Measurements from ENCODE around the gene RAD51B. TPM values are rescaled to one million over a fixed set of nuclear protein-coding genes. Genes with fewer than 3 reads are reported as not detected.

The RAD51B gene
- total RNA-seq, 1 donor from 2014 or later = 3.3 TPM

GRCh38 chr14:68573126-68573525 is 753.5 kb downstream of the RAD51B start:
- ATAC-seq = no peak
- no peak for DNase-seq (ENCODE audit: low spot score)

- ATAC-seq (no peak), DNase-seq (ENCODE audit: low spot score) (no peak)
Measured at GRCh38 chr14:68573722-68574121, 754.1 kb downstream of the RAD51B start.

GRCh38 chr14:68574461-68574860 is 754.9 kb downstream of the RAD51B start:
- ATAC-seq = no peak
- DNase-seq (ENCODE audit: low spot score) = no peak

GRCh38 chr14:68574906-68575305 is 755.3 kb downstream of the RAD51B start:
- ATAC-seq = no peak

GRCh38 chr14:68575426-68575825 is 755.8 kb downstream of the RAD51B start:
- ATAC-seq (no peak), DNase-seq (ENCODE audit: low spot score) (no peak)

More at GRCh38 chr14:68574906-68575305, 755.3 kb downstream of the RAD51B start:
- DNase-seq (ENCODE audit: low spot score) = no peak

- ATAC-seq (no peak), DNase-seq (ENCODE audit: low spot score) (no peak)
Measured at GRCh38 chr14:68576031-68576430, 756.5 kb downstream of the RAD51B start.

GRCh38 chr14:68576496-68577244 is 757.1 kb downstream of the RAD51B start:
- DNase-seq (ENCODE audit: low spot score) (no peak), ATAC-seq (no peak)

GRCh38 chr14:68577802-68578541 is 758.4 kb downstream of the RAD51B start:
- DNase-seq (ENCODE audit: low spot score) (peak; percentile 72), ATAC-seq (peak; percentile 74)

- ATAC-seq (no peak), DNase-seq (ENCODE audit: low spot score) (no peak)
Measured at GRCh38 chr14:68578597-68578996, 759.0 kb downstream of the RAD51B start.

GRCh38 chr14:68580096-68580645 is 760.6 kb downstream of the RAD51B start:
- DNase-seq (ENCODE audit: low spot score) (no peak), ATAC-seq (no peak)

- ATAC-seq (no peak), DNase-seq (ENCODE audit: low spot score) (no peak)
Measured at GRCh38 chr14:68580671-68581070, 761.1 kb downstream of the RAD51B start.

GRCh38 chr14:68583548-68584280 is 764.1 kb downstream of the RAD51B start:
- DNase-seq (ENCODE audit: low spot score) = no peak

GRCh38 chr14:68584786-68585185 is 765.2 kb downstream of the RAD51B start:
- ATAC-seq (no peak), DNase-seq (ENCODE audit: low spot score) (no peak)

More at GRCh38 chr14:68583548-68584280, 764.1 kb downstream of the RAD51B start:
- ATAC-seq = peak; percentile 9

- no peak for DNase-seq (ENCODE audit: low spot score)
- ATAC-seq = no peak
Measured at GRCh38 chr14:68585690-68586089, 766.1 kb downstream of the RAD51B start.

- peak; percentile 11 for ATAC-seq
- DNase-seq (ENCODE audit: low spot score) = no peak
Measured at GRCh38 chr14:68586896-68587751, 767.5 kb downstream of the RAD51B start.

- no peak for DNase-seq (ENCODE audit: low spot score)
- ATAC-seq = no peak
Measured at GRCh38 chr14:68587931-68588330, 768.4 kb downstream of the RAD51B start.

GRCh38 chr14:68589447-68590200 is 770.0 kb downstream of the RAD51B start:
- DNase-seq (ENCODE audit: low spot score) (no peak), ATAC-seq (no peak)

- no peak for ATAC-seq
- DNase-seq (ENCODE audit: low spot score) = no peak
Measured at GRCh38 chr14:68590201-68590522, 770.6 kb downstream of the RAD51B start.

- no peak for ATAC-seq
- DNase-seq (ENCODE audit: low spot score) = no peak
Measured at GRCh38 chr14:68591786-68592185, 772.2 kb downstream of the RAD51B start.

Data from left lobe of liver (tissue), 2 donors.